Muscle layer of duodenum (tissue), 2 donors: ENCODE data around the gene MEIS2.
A peak's percentile ranks its signal among the peaks of the same experiment; 100 is the strongest.

Experiments
- H3K27ac ChIP-seq: one replicate; pipeline ENCODE4 v1.7.0; 2013; ENCODE audit warnings: mild to moderate bottlenecking, low read length
- H3K27me3 ChIP-seq: one replicate; pipeline ENCODE4 v1.7.0; 2013; ENCODE audit warnings: low read depth, mild to moderate bottlenecking, control low read depth, low read length
- H3K36me3 ChIP-seq, 2 donors: one replicate each; pipeline ENCODE4 v1.7.0; 2013; ENCODE audit warnings: low read length in 2 of 2, control low read depth in 1 of 2, mild to moderate bottlenecking in 1 of 2; ENCODE audit not compliant: insufficient read depth in 2 of 2, control insufficient read depth in 1 of 2
- H3K4me1 ChIP-seq, 2 donors: one replicate each; pipeline ENCODE4 v1.7.0; 2013; ENCODE audit warnings: low read length in 2 of 2, mild to moderate bottlenecking in 2 of 2, control low read depth in 1 of 2, moderate library complexity in 1 of 2; ENCODE audit not compliant: insufficient read depth in 2 of 2, control insufficient read depth in 1 of 2
- H3K4me3 ChIP-seq, 2 donors: one replicate each; pipeline ENCODE4 v1.7.0; 2013; ENCODE audit warnings: low read length in 2 of 2, low read depth in 1 of 2, mild to moderate bottlenecking in 1 of 2
- H3K9me3 ChIP-seq, 2 donors: one replicate each; pipeline ENCODE4 v1.7.0; 2013; ENCODE audit warnings: low read length in 2 of 2, control low read depth in 1 of 2, mild to moderate bottlenecking in 1 of 2; ENCODE audit not compliant: control insufficient read depth in 1 of 2
- donor health status: healthy.

MEIS2 gene

DNA sequence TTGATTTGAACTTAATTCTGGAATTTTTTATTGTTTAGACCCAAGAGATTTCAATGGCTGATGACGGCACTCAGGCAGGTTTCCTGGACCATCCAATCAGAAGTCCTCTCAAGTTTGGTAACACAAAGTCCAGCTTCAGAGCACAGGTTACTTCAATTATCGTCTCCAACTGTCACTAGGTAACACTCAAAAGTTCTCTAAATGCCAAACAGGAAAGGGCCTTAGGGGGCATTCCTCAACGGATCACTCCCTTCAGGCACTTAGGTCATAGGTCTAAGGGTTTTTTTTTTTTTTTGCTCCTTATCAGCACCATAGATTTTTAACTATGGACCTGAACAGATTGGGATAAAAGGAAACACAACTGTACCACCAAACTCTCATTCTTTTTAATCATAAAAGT is 85.8 kb downstream of the MEIS2 start:
- no peak overlapping the region for H3K4me3 ChIP-seq
- H3K36me3 ChIP-seq: no peaks in the 10 kb centered on the region
- no peaks in the 10 kb centered on the region for H3K27me3 ChIP-seq
- peaks cover 19 to 21% of the 10 kb centered on the region in 2 donors for H3K4me1 ChIP-seq
- H3K27ac ChIP-seq: peak overlapping the region; percentile 73
- H3K9me3 ChIP-seq: no peaks in the 10 kb centered on the region

DNA sequence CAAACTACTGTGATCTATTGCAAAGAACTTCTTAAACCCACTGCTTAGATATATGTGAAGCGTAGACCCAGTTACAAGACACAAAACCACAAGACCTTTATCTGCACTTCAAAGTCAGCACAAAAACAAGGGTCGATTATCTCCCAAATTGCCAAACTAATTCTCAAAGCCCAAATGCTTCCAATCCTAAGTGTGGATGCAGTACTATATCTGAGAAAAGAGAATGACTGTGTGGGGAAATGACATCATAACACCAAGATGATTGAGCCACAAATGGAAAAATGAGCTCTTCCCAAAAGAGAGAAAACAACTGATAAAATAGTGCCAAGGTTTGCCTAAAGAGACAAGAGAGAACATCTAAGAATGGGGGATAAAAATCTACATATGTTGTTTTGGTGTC is 86.2 kb downstream of the MEIS2 start:
- H3K27me3 ChIP-seq: no peaks in the 10 kb centered on the region
- peak overlapping the region; percentile 73 for H3K27ac ChIP-seq
- H3K36me3 ChIP-seq: no peaks in the 10 kb centered on the region
- H3K9me3 ChIP-seq: no peaks in the 10 kb centered on the region
- peaks cover 17 to 19% of the 10 kb centered on the region in 2 donors for H3K4me1 ChIP-seq
- H3K4me3 ChIP-seq: no peak overlapping the region

DNA sequence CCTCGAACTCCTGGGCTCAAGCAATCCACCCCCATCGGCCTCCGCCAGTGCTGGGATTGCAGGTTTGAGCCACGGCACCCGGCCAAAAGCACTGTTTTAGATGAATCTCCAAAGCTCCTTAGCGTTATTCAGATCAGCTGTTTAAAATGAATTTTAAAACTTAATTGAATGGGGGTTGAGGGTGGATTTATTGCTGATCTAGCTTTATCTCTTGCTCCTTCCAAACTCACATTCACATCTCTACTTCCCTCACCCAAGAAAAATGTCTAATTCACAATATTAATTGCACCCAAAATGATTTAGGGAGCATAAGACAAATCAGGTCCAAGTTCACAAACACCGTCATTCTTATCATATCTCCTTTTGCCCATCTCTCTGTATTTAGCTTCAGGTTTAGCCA is 89.8 kb downstream of the MEIS2 start:
- no peaks in the 10 kb centered on the region for H3K27me3 ChIP-seq
- no peak overlapping the region for H3K4me3 ChIP-seq
- H3K4me1 ChIP-seq: peaks cover 8 to 13% of the 10 kb centered on the region in 2 donors
- H3K9me3 ChIP-seq: no peaks in the 10 kb centered on the region
- H3K36me3 ChIP-seq: peaks cover 0 to 3% of the 10 kb centered on the region in 2 donors
- no peak overlapping the region for H3K27ac ChIP-seq

DNA sequence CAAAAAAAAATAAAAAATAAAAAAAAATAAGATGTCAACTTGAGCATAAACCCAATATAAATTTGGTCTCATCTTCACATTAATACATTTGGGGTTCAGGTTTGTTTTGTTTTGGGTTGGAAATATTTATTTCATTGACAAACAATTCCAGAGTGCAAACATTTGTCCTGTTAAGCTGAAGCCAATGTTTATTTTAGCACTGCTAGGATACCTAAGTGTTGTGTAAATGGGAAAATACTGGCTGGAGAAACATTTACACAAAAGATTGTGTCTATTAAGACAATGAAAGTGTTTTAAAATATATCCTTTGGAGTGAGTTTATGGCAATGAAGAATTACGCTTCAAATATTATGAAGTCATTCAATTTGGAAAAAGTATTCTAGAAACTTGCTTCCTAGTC is 91.1 kb downstream of the MEIS2 start:
- Histone ChIP-seq H3K9me3 (no peaks in the 10 kb centered on the region), H3K27ac (no peak overlapping the region), H3K4me1 (peaks cover 0 to 2% of the 10 kb centered on the region in 2 donors), H3K27me3 (no peaks in the 10 kb centered on the region), H3K36me3 (peaks cover 3 to 11% of the 10 kb centered on the region in 2 donors), H3K4me3 (no peak overlapping the region)

DNA sequence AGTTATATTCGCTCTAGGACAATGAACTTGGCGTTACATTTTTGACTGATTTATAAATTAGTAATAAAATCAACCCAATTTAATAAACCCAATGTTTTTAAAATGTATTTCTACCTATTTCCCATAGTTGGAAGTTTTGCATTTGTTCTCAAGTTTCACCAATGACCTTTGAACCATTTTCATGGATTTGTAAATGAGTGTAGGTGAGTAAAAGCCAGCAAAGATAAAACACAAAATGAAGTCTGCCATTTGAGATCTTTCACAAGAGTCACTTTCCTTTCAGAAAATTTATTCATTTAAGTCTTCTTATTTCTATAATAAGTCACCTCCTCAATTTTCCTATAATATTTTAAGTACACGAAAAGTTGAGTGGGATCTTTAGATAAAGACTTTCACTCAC is 92.1 kb downstream of the MEIS2 start:
- no peak overlapping the region for H3K4me3 ChIP-seq
- H3K4me1 ChIP-seq: no peaks in the 10 kb centered on the region

DNA sequence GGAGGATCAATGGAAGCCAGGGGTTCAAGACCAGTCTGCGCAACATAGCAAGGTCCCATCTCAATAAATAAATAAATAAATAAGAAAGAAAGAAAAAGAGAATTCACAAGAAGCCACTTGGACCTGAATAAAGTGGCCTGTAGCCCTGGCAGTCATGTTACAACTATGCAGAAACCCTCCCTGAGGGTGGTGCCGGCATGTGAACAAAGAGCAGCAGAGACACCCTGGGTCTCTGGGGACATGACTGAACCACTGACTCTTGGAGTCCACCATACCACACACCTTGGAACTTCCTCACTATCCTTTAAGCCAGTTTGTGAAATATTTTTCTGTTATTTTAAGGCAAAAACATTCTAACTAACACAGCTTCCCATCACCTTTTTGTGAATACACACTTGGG is 93.0 kb downstream of the MEIS2 start:
- Histone ChIP-seq H3K4me3 (no peak overlapping the region), H3K27ac (no peak overlapping the region), H3K27me3 (no peaks in the 10 kb centered on the region), H3K36me3 (peaks cover 3 to 16% of the 10 kb centered on the region in 2 donors), H3K9me3 (no peaks in the 10 kb centered on the region), H3K4me1 (peaks cover 0 to 3% of the 10 kb centered on the region in 2 donors)

More for the DNA sequence above, 92.1 kb downstream of the MEIS2 start:
- Histone ChIP-seq H3K27me3 (no peaks in the 10 kb centered on the region), H3K27ac (no peak overlapping the region), H3K9me3 (no peaks in the 10 kb centered on the region), H3K36me3 (peaks cover 3 to 16% of the 10 kb centered on the region in 2 donors)

DNA sequence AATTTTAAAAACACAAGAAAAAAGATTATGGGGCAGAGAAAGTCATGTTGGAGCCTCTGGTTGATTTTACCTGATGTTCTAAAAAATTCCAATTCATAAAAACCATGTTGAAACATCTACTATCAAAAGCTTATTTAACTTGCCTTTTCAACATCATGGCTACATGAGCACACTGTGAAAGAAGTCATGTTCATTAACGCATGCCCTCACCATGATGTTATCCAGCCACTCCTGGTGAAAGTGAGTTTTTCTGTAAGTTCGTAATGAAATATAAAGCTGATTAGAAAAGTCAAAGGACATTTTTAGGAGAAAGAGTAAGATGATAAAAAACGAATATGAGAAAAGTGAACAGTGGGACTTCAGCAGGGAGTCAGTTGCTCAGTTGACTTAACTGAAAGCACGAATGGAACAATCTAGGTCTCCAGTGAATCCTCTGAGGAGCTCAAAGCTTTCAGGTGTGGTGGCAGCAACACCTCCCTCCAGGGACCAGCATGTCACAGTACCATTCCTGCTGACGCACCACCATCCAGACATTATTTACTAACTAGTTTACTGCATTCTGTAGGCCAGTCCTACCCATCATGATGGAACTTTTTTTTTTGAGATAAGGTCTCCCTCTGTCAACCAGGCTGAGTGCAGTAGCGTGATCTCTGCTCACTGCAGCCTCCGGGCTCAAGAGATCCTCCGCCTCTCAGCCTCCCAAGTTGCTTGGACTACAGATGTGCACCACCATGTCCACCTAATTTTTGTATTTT is 95.2 kb downstream of the MEIS2 start:
- no peaks in the 10 kb centered on the region for H3K27me3 ChIP-seq
- no peak overlapping the region for H3K4me3 ChIP-seq
- no peaks in the 10 kb centered on the region for H3K9me3 ChIP-seq
- no peak overlapping the region for H3K27ac ChIP-seq
- peaks cover 0 to 3% of the 10 kb centered on the region in 2 donors for H3K4me1 ChIP-seq
- peaks cover 3 to 16% of the 10 kb centered on the region in 2 donors for H3K36me3 ChIP-seq

DNA sequence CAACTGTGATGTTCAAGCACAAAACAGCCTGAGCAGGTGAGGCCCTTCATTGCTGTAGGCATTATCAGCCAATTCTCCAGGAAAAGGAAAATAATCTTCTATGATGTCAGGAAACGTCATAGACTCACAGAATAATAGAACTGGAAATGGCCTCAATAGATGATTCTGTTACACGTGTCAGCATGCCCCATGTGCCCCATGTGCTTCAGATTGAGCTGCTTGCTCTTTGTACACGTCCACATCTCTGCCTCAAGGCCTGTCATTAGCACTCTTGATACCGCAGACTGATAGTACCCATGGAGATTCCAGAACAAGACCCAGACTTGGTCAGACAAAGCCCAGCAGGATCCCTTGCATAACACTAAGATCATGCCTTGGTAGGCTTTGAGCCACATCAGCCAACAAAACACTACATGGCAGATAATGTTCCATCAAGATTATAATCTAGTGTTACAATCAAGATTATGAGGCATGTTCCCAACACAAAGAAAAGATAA is 95.9 kb downstream of the MEIS2 start:
- Histone ChIP-seq H3K9me3 (no peaks in the 10 kb centered on the region), H3K4me1 (peaks cover 0 to 3% of the 10 kb centered on the region in 2 donors)

DNA sequence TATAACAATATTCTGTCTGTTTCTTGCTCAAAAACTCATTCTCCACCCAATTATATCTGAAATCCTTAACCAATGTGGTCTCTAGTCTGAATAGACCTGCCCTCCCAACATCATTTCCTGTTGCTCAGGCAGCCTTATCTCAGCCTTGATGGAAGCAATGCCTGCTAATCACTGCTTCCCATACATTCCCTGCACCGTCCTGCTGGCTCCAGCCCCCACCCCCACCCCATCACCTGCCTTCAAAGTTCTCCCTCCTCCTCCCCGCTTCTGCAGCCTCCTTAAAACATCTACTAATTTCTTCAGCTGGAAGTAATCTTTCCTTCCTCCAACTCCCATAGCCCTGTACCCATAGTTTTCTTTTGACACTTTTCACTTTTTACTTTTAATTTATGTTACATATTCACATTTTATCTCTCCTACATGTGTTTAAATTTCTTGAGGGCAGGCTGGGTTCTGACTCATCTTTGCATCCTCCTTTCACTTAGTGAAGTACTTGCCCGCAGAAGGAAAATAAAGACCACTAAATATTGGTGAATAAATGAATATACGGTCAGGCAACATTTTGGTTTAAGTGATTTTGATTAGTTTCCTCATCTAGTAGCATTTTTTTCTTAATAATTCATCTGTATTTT is 98.2 kb downstream of the MEIS2 start:
- H3K36me3 ChIP-seq: peaks cover 3 to 16% of the 10 kb centered on the region in 2 donors
- H3K4me1 ChIP-seq: peaks cover 0 to 9% of the 10 kb centered on the region in 2 donors
- H3K4me3 ChIP-seq: no peak overlapping the region
- no peaks in the 10 kb centered on the region for H3K9me3 ChIP-seq
- H3K27me3 ChIP-seq: no peaks in the 10 kb centered on the region
- no peak overlapping the region for H3K27ac ChIP-seq

More for the DNA sequence above, 95.9 kb downstream of the MEIS2 start:
- Histone ChIP-seq H3K27ac (no peak overlapping the region), H3K27me3 (no peaks in the 10 kb centered on the region), H3K4me3 (no peak overlapping the region), H3K36me3 (peaks cover 3 to 16% of the 10 kb centered on the region in 2 donors)

DNA sequence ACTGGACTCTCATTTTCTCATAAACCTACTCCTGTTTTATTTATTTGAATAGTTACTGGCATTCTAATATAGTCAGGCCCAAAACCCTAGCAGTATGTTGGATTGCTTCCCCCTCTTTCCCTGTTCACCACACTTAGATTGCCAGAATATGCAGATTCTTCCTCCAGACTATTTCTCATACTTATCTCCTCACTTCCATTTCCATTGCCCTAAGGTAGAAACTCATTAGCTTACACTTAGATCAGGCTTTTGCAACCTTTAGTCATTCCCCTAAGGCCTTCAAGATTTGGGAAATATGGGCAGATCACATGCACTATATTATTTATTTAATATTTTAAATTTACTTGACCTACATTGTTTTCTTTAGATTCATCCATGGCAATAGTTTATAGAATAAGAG is 98.9 kb downstream of the MEIS2 start:
- Histone ChIP-seq H3K36me3 (peaks cover 3 to 16% of the 10 kb centered on the region in 2 donors), H3K27ac (no peak overlapping the region), H3K4me1 (peaks cover 0 to 16% of the 10 kb centered on the region in 2 donors), H3K27me3 (no peaks in the 10 kb centered on the region), H3K9me3 (no peaks in the 10 kb centered on the region), H3K4me3 (no peak overlapping the region)

DNA sequence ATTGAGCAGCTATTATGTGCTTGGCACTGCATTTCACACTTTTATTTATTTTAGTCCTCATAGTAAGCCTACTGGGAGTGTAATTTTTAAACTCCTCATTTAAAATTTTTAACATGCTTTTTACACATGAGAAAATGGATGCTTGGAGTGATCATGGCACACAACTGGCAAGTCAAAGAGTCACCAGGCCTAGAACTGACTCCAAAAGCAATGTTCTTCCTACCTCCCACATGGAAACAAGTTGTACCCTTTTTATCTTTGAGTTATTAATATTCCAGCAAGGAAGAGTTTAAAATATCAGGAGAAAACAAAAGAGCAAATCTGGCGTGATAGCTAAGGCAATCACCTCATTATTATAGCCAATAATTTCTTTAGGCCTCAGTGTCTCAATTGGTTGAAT is 100.6 kb downstream of the MEIS2 start:
- Histone ChIP-seq H3K27ac (no peak overlapping the region), H3K4me3 (no peak overlapping the region), H3K27me3 (no peaks in the 10 kb centered on the region), H3K9me3 (no peaks in the 10 kb centered on the region), H3K4me1 (peaks cover 0 to 21% of the 10 kb centered on the region in 2 donors), H3K36me3 (peaks cover 0 to 9% of the 10 kb centered on the region in 2 donors)
